OCI-LY1 (cell line): ENCODE measurements around the gene CPM.

Experiments used
- H2AFZ ChIP-seq: fragments of 200-600 bp; sonication (generic), shearing (Covaris generic); 2 replicates; pipeline ENCODE4 v1.6.0; 2014; ENCODE audit warnings: antibody characterized with exemption, mild to moderate bottlenecking, low read length
- H3F3A ChIP-seq: fragments of 200-600 bp; sonication (generic), shearing (Covaris generic); 2 replicates; pipeline ENCODE4 v1.6.0; 2014; ENCODE audit warnings: mild to moderate bottlenecking, antibody characterized with exemption, low read length, moderate library complexity; ENCODE audit not compliant: insufficient read depth
- H3K27ac ChIP-seq: fragments of 200-600 bp; sonication (generic); 2 replicates; pipeline ENCODE4 v1.5.1; 2014; ENCODE audit warnings: low read length, mixed run types, mild to moderate bottlenecking, low read depth; ENCODE audit not compliant: poor library complexity, severe bottlenecking
- H3K27me3 ChIP-seq: fragments of 200-600 bp; sonication (generic); 2 replicates; pipeline ENCODE4 v1.6.0; 2014; ENCODE audit warnings: antibody characterized with exemption, mild to moderate bottlenecking, low read length, moderate library complexity; ENCODE audit not compliant: insufficient read depth
- H3K36me3 ChIP-seq: fragments of 200-600 bp; sonication (generic); 2 replicates; pipeline ENCODE4 v1.6.1; 2014; ENCODE audit warnings: mild to moderate bottlenecking, antibody characterized with exemption, low read length, moderate library complexity, mixed read lengths; ENCODE audit not compliant: insufficient read depth
- H3K4me1 ChIP-seq: fragments of 200-600 bp; sonication (generic); 2 replicates; pipeline ENCODE4 v1.5.1; 2014; ENCODE audit warnings: mild to moderate bottlenecking, low read length, moderate library complexity; ENCODE audit not compliant: insufficient read depth, severe bottlenecking
- H3K4me2 ChIP-seq: fragments of 200-600 bp; sonication (generic), shearing (Covaris generic); 2 replicates; pipeline ENCODE4 v1.6.1; 2014; ENCODE audit warnings: low read length
- H3K4me3 ChIP-seq: fragments of 200-600 bp; sonication (generic); 2 replicates; pipeline ENCODE4 v1.5.1; 2014; ENCODE audit warnings: low read length, low read depth, mild to moderate bottlenecking, mixed read lengths; ENCODE audit not compliant: poor library complexity, severe bottlenecking
- H3K79me2 ChIP-seq: fragments of 200-600 bp; shearing (Covaris generic); 2 replicates; pipeline ENCODE4 v1.6.1; 2016; ENCODE audit warnings: mixed run types, low read length, mixed read lengths; ENCODE audit not compliant: insufficient read depth
- H3K9ac ChIP-seq: fragments of 200-600 bp; sonication (generic), shearing (Covaris generic); 2 replicates; pipeline ENCODE4 v1.6.1; 2014; ENCODE audit warnings: mild to moderate bottlenecking, low read length, mixed read lengths
- H3K9me2 ChIP-seq: fragments of 200-600 bp; sonication (generic), shearing (Covaris generic); 2 replicates; pipeline ENCODE4 v1.6.1; 2014; ENCODE audit warnings: low read depth, mild to moderate bottlenecking, low read length, mixed read lengths
- H3K9me3 ChIP-seq: fragments of 200-600 bp; shearing (Covaris generic); 2 replicates; pipeline ENCODE4 v1.6.1; 2014; ENCODE audit warnings: low read length, mixed read lengths
- H4K20me1 ChIP-seq: fragments of 200-600 bp; sonication (generic), shearing (Covaris generic); 2 replicates; pipeline ENCODE4 v1.6.0; 2016; ENCODE audit warnings: mild to moderate bottlenecking, low read length; ENCODE audit not compliant: insufficient read depth
- CTCF ChIP-seq: fragments of 200-600 bp; sonication (generic), shearing (Covaris generic); IDR thresholded peaks from 2 replicates; pipeline ENCODE4 v1.5.1; 2017; ENCODE audit warnings: mild to moderate bottlenecking, antibody characterized with exemption, low read length, moderate library complexity, mixed read lengths
- EZH2 ChIP-seq: fragments of 200-600 bp; sonication (generic), shearing (Covaris generic); IDR thresholded peaks from 2 replicates; pipeline ENCODE4 v1.8.0; 2017; ENCODE audit warnings: borderline replicate concordance, mixed run types, mild to moderate bottlenecking, antibody characterized with exemption, low read length, moderate library complexity, mixed read lengths

CPM gene

GRCh38 chr12:68831751-68832503 is 101.0 kb downstream of the CPM start:
- peaks cover 5% of the 10 kb centered on the region; the same call in 1 of the 2 replicates for H3K79me2 ChIP-seq

DNA sequence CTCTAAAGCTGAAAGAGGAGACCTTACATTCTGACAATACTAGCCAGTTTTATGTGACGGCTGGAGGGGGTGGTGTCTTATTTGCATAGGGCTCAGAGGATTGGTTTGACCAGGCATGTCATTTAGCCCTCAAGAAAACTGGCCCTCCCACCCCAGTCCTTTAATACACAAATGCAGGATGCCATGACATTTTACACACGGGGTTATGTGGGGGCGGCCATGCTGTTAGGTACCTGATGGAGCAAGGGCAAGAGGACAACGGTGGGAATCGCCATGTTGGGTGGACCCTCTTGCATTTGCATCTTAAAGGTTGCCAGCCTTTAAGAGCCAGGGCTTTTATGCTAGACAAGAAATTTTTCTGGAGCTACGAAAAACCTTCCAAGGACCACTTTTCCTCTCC is 101.7 kb downstream of the CPM start:
- H2AFZ ChIP-seq = no peak overlapping the region
- H3K9me3 ChIP-seq = no peaks in the 10 kb centered on the region
- peaks cover 94% of the 10 kb centered on the region for H3K36me3 ChIP-seq
- TF ChIP-seq CTCF (no peak), EZH2 (no peak)
- H4K20me1 ChIP-seq = 0 out of 2 replicates have a peak, but pooled peaks cover 3% of the 10 kb centered on the region
- no peaks in the 10 kb centered on the region for H3K27me3 ChIP-seq
- H3K4me1 ChIP-seq = no peaks in the 10 kb centered on the region
- H3K4me2 ChIP-seq = no peak overlapping the region
- H3K27ac ChIP-seq = no peak overlapping the region
- no peak overlapping the region for H3K4me3 ChIP-seq
- H3K9ac ChIP-seq = no peak overlapping the region
- H3K79me2 ChIP-seq = peaks cover 5% of the 10 kb centered on the region; the same call in 1 of the 2 replicates
- no peaks in the 10 kb centered on the region for H3K9me2 ChIP-seq
- H3F3A ChIP-seq = peaks cover 23% of the 10 kb centered on the region

More at GRCh38 chr12:68831751-68832503, 101.0 kb downstream of the CPM start:
- H3K36me3 ChIP-seq = peaks cover 94% of the 10 kb centered on the region
- peaks cover 23% of the 10 kb centered on the region for H3F3A ChIP-seq
- no peaks in the 10 kb centered on the region for H3K4me1 ChIP-seq
- no peak overlapping the region for H2AFZ ChIP-seq
- no peaks in the 10 kb centered on the region for H3K9me3 ChIP-seq
- no peak overlapping the region for H3K9ac ChIP-seq
- H4K20me1 ChIP-seq = 0 out of 2 replicates have a peak, but pooled peaks cover 3% of the 10 kb centered on the region
- no peak overlapping the region for H3K4me3 ChIP-seq
- H3K27ac ChIP-seq = no peak overlapping the region
- no peak overlapping the region for H3K4me2 ChIP-seq
- no peaks in the 10 kb centered on the region for H3K27me3 ChIP-seq
- no peaks in the 10 kb centered on the region for H3K9me2 ChIP-seq
- TF ChIP-seq EZH2 (no peak), CTCF (no peak)

DNA sequence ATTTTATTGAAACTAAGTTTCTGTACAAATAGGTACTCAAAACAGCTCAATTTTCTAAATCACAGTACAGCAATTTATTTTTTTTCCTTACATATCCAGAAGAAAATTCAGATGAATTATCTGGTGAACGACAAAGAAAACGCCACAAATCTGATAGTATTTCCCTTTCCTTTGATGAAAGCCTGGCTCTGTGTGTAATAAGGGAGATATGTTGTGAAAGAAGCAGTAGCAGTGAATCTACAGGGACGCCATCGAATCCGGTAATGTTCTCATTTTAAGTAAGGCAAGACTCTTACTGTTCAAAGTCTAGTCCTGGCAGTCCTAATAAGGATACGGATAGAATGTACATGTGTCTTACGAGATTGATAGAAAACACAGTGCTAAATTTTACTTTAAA is 104.3 kb downstream of the CPM start:
- Histone ChIP-seq H3K4me3 (no peak overlapping the region), H2AFZ (no peak overlapping the region), H4K20me1 (no peaks in the 10 kb centered on the region), H3K27me3 (no peaks in the 10 kb centered on the region), H3K36me3 (peaks cover 94% of the 10 kb centered on the region), H3K4me2 (no peak overlapping the region), H3K9me2 (no peaks in the 10 kb centered on the region), H3K79me2 (peaks cover 9% of the 10 kb centered on the region; the same call in 1 of the 2 replicates), H3K9ac (no peak overlapping the region), H3K4me1 (no peaks in the 10 kb centered on the region), H3K27ac (no peak overlapping the region), H3K9me3 (no peaks in the 10 kb centered on the region), H3F3A (peaks cover 40% of the 10 kb centered on the region)
- TF ChIP-seq EZH2 (no peak), CTCF (no peak)
